Stomach (tissue), 9 donors: Measurements from ENCODE around the gene TPCN2. TPM values are rescaled to one million over a fixed set of nuclear protein-coding genes. Genes with fewer than 3 reads are reported as not detected.

Source experiments
- DNase-seq, 2 donors: peaks; one replicate each; pipeline versions ENCODE4 v3.0.0 to v3.0.0-alpha.2; 2013 to 2019
- H3K27ac ChIP-seq, 5 donors: fragments of 200-600 bp in 4 of 5; sonication (generic) in 4 of 5; one replicate each; pipeline ENCODE4 v1.5.1; 2013 to 2019; ENCODE audit warnings: mild to moderate bottlenecking in 1 of 5, moderate library complexity in 1 of 5
- H3K27me3 ChIP-seq, 3 donors: fragments of 200-600 bp; sonication (generic); one replicate each; pipeline ENCODE4 v1.5.1; 2017 to 2019; ENCODE audit warnings: mixed run types in 1 of 3
- H3K36me3 ChIP-seq, 4 donors: fragments of 200-600 bp; sonication (generic); 1 replicate in 3 of 4; 2 replicates in 1 of 4; pipeline ENCODE4 v1.5.1; 2016 to 2019
- H3K4me1 ChIP-seq, 4 donors: fragments of 200-600 bp; sonication (generic); one replicate each; pipeline ENCODE4 v1.5.1; 2016 to 2019
- H3K4me3 ChIP-seq, 4 donors: fragments of 200-600 bp; sonication (generic) in 3 of 4; one replicate each; pipeline ENCODE4 v1.5.1; 2016 to 2019; ENCODE audit warnings: mild to moderate bottlenecking in 1 of 4
- H3K9me3 ChIP-seq, 4 donors: fragments of 200-600 bp; sonication (generic); one replicate each; pipeline ENCODE4 v1.5.1; 2016 to 2019
- CTCF ChIP-seq, 7 experiments: fragments of 450-650 bp in 4 of 7; fragments of 200-600 bp in 3 of 7; sonication (generic) in 3 of 7; IDR thresholded peaks; one replicate each; pipeline ENCODE4 v1.5.1; 2016 to 2019; ENCODE audit warnings: antibody characterized with exemption in 7 of 7, control low read depth in 2 of 7, mild to moderate bottlenecking in 1 of 7
- EP300 ChIP-seq: sonication (generic); formaldehyde crosslinking; IDR thresholded peaks from one replicate; pipeline ENCODE4 v1.6.1; 2017; ENCODE audit warnings: antibody characterized with exemption
- POLR2A ChIP-seq, 4 donors: fragments of 450-650 bp; IDR thresholded peaks; one replicate each; pipeline ENCODE4 v1.6.1; 2016; ENCODE audit warnings: antibody characterized with exemption in 4 of 4, control low read depth in 2 of 4, mild to moderate bottlenecking in 1 of 4, moderate library complexity in 1 of 4
- POLR2AphosphoS5 ChIP-seq, 3 donors: sonication (generic); formaldehyde crosslinking; IDR thresholded peaks; one replicate each; pipeline ENCODE4 v1.6.1; 2016; ENCODE audit warnings: antibody characterized with exemption in 3 of 3
- WGBS, 5 donors: extraction: QIAGEN DNeasy Blood & Tissue Kit in 3 of 5; methylation state at CpG; one replicate each; pipeline versions ENCODE4 v1.1.5 to v1.1.7; 2013 to 2018; 5-methylcytosine and 5-hydroxymethylcytosine counted together
- intact Hi-C: fragments of 100-400 bp; cut with DNase I; formaldehyde crosslinking; loops from one replicate; pipeline ENCODE4 v1.15.1; 2023; ENCODE audit warnings: low total_unique reads
- polyA plus RNA-seq, 3 donors: library from polyadenylated mRNA; stranded (reverse); fragments of 200-250 nt; gene quantifications; one replicate each; pipeline ENCODE4 v1.2.3, GENCODE V29; 2013
- total RNA-seq, 5 donors: library from RNA; depleted of rRNA; stranded (reverse); fragments of >200 nt; gene quantifications; one replicate each; pipeline versions ENCODE4 v1.1.0 to v1.2.3, GENCODE V29; 2014 to 2016
- donor health status: healthy with polysubstance abuse.
- donor health status: Bipolar disorder and iron deficiency.
- donor health status: healthy.

Gene TPCN2
- total and polyA plus RNA-seq, 8 donors: 6.4 to 66.1 (median 27.2) TPM

DNA sequence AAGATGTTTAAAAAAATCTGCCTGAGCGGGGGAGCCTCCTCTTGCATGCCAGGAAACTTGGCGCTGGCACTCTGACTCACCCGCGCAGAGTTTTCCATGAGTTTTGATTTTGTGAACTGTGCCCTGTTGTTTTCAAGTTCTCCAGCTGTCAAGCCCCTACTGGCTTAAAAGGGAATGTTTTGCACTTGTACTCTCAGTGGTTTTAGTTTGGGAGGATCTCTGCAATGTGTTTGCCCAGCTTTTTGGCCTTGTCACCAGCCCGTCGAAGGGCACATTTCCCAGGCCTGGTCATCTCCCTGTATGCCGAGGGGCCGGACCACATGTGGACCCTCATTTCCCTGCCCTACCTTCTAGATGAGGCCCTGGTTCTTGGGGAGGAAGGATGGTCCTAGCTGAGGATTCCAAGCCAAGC is 47.9 kb upstream of the TPCN2 start:
- intact Hi-C loops: no loop called here
- 27 to 57% (median 48%) methylated on average over 8 of the region's 8 CpGs for WGBS, 5 donors
- H3K27me3 ChIP-seq: no peaks in the 10 kb centered on the region
- H3K9me3 ChIP-seq: no peaks in the 10 kb centered on the region
- DNase-seq: peak in 1 of 2 donors; percentile 84
- peak overlapping the region in 4 of 5 donors; percentile 65 to 94 (median 83) for H3K27ac ChIP-seq
- TF ChIP-seq POLR2AphosphoS5 (IDR thresholded peaks at IDR 0.05): peak in 2 of 3 donors; percentile 68 to 86
- TF ChIP-seq POLR2A (IDR thresholded peaks at IDR 0.05): no peak
- peak in 5 of 7 experiments; percentile 8 to 45 (median 42) for TF ChIP-seq CTCF (IDR thresholded peaks at IDR 0.05)
- peaks cover 10 to 28% (median 20%) of the 10 kb centered on the region in 4 donors for H3K36me3 ChIP-seq
- H3K4me1 ChIP-seq: peaks cover 0 to 86% (median 47%) of the 10 kb centered on the region in 4 donors
- no peak overlapping the region for H3K4me3 ChIP-seq

- H3K9me3 ChIP-seq: no peaks in the 10 kb centered on the region
- no peak overlapping the region for H3K4me3 ChIP-seq
- no peak for TF ChIP-seq CTCF (IDR thresholded peaks at IDR 0.05)
- no peak for TF ChIP-seq POLR2A (IDR thresholded peaks at IDR 0.05)
- no peak for TF ChIP-seq POLR2AphosphoS5 (IDR thresholded peaks at IDR 0.05)
- no peak for TF ChIP-seq EP300
- no peaks in the 10 kb centered on the region for H3K27me3 ChIP-seq
- 77 to 83% (median 77%) methylated on average over 13 to 23 of the region's 23 CpGs for WGBS, 5 donors
- peaks cover 14 to 34% (median 25%) of the 10 kb centered on the region in 4 donors for H3K36me3 ChIP-seq
- intact Hi-C loops: no loop called here
- peaks cover 0 to 92% (median 50%) of the 10 kb centered on the region in 4 donors for H3K4me1 ChIP-seq
- peak in 1 of 2 donors; percentile 19 for DNase-seq
- H3K27ac ChIP-seq: peak overlapping the region in 4 of 5 donors; percentile 65 to 94 (median 83)
These were observed 47.3 kb upstream of the TPCN2 start for GRCh38 chr11:69001243-69002081.

- intact Hi-C loops: no loop called here
- 57 to 83% (median 66%) methylated on average over 6 of the region's 6 CpGs for WGBS, 5 donors
- H3K9me3 ChIP-seq: no peaks in the 10 kb centered on the region
- no peak overlapping the region for H3K4me3 ChIP-seq
- peak overlapping the region in 4 of 5 donors; percentile 65 to 94 (median 83) for H3K27ac ChIP-seq
- peaks cover 14 to 34% (median 27%) of the 10 kb centered on the region in 4 donors for H3K36me3 ChIP-seq
- no peaks in the 10 kb centered on the region for H3K27me3 ChIP-seq
- TF ChIP-seq CTCF (IDR thresholded peaks at IDR 0.05) (no peak), EP300 (no peak), POLR2AphosphoS5 (IDR thresholded peaks at IDR 0.05) (no peak), POLR2A (IDR thresholded peaks at IDR 0.05) (no peak)
- peaks cover under 1 to 99% (median 53%) of the 10 kb centered on the region in 4 donors for H3K4me1 ChIP-seq
- peak in 1 of 2 donors; percentile 20 for DNase-seq
These were observed 46.6 kb upstream of the TPCN2 start for GRCh38 chr11:69002110-69002569.

DNA sequence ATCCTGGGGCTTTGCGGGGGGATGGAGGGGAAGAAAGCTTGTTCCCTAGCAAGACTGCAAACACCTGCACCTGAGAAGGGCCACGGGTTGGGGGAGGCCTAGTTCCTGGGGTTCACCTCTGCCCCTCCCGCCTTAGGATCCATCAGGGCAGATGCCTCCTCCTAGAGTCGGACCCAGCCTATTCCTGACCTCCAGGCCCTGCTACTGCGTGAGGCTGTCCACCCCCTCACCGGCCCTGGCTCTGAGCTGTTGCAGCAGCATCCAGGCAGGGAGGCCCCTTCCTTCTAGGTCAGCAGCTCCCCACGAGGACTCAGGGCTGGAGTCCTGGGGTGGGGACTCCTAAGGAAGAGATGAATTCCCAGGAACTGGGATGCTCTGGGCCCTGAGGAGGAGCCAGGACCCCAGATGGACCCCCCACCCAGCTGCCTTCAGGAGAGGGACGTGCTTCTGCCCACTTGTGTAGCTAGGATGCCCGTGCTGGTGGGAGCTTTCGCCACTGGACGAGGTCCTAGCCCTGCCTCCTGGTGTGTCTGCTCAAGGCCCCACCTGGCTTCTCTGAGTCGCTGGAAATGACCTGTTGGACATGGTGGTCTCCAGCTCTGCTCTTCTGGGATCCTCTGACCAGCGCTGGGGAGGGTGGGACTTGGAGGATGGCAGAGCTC is 46.0 kb upstream of the TPCN2 start:
- Histone ChIP-seq H3K4me3 (no peak overlapping the region), H3K27me3 (no peaks in the 10 kb centered on the region), H3K4me1 (peaks cover 5 to 99% (median 59%) of the 10 kb centered on the region in 4 donors), H3K9me3 (no peaks in the 10 kb centered on the region), H3K36me3 (peaks cover 14 to 34% (median 27%) of the 10 kb centered on the region in 4 donors), H3K27ac (peak overlapping the region in 4 of 5 donors; percentile 65 to 94 (median 83))
- WGBS, 5 donors: 67 to 82% (median 81%) methylated on average over 11 to 13 of the region's 13 CpGs
- TF ChIP-seq EP300 (no peak), POLR2A (IDR thresholded peaks at IDR 0.05) (no peak), POLR2AphosphoS5 (IDR thresholded peaks at IDR 0.05) (no peak), CTCF (IDR thresholded peaks at IDR 0.05) (no peak)
- intact Hi-C loops: no loop called here
- DNase-seq: peak in 1 of 2 donors; percentile 16
